HL-60 (cell line): ENCODE measurements around the gene TNIK.

Experiments
- DNase-seq, 2 experiments: peaks; one replicate each; pipeline ENCODE4 v3.0.0-alpha.2; 2010 to 2020; ENCODE audit warnings: low read depth in 1 of 2, low spot score in 1 of 2
- H3K27ac ChIP-seq: fragments of 250-450 bp; sonication (Bioruptor Pico); replicated peaks from 2 replicates; pipeline ENCODE4 v1.5.1; 2020; ENCODE audit warnings: mild to moderate bottlenecking, moderate library complexity
- H3K27me3 ChIP-seq: fragments of 250-450 bp; sonication (Bioruptor Pico); 2 replicates; pipeline ENCODE4 v1.5.1; 2021; ENCODE audit warnings: mild to moderate bottlenecking, moderate library complexity; ENCODE audit not compliant: insufficient read depth, poor library complexity, severe bottlenecking
- H3K4me3 ChIP-seq: replicated peaks from 2 replicates; pipeline ENCODE4 v1.5.1; 2011; ENCODE audit warnings: mild to moderate bottlenecking, control low read depth, low read length; ENCODE audit not compliant: insufficient read depth
- CTCF ChIP-seq: IDR thresholded peaks from one replicate; pipeline ENCODE4 v1.5.1; 2011; ENCODE audit warnings: low read length, control low read depth, inconsistent platforms; ENCODE audit not compliant: insufficient read depth
- GABPA ChIP-seq: IDR thresholded peaks from 2 replicates; pipeline ENCODE4 v1.6.1; 2012; ENCODE audit warnings: low read depth
- POLR2AphosphoS5 ChIP-seq: IDR thresholded peaks from 2 replicates; pipeline ENCODE4 v1.6.1; 2012; ENCODE audit warnings: low read depth
- SPI1 ChIP-seq: IDR thresholded peaks from 2 replicates; pipeline ENCODE4 v1.6.1; 2012; ENCODE audit warnings: low read depth, mild to moderate bottlenecking, borderline replicate concordance
- TF ChIP-seq, protein P1 (sequence below): IDR thresholded peaks from 2 replicates; pipeline ENCODE4 v1.6.1; 2012; ENCODE audit warnings: low read depth; ENCODE audit not compliant: insufficient replicate concordance

The TNIK gene

GRCh38 chr3:171419457-171419856 lies 40.7 kb downstream of the TNIK start:
- no peak overlapping the region for H3K4me3 ChIP-seq

GRCh38 chr3:171417813-171418212 lies 42.4 kb downstream of the TNIK start:
- H3K27me3 ChIP-seq, result peaks cover 1% of the 10 kb centered on the region
- DNase-seq, result no peak
- TF ChIP-seq, protein P1, sequence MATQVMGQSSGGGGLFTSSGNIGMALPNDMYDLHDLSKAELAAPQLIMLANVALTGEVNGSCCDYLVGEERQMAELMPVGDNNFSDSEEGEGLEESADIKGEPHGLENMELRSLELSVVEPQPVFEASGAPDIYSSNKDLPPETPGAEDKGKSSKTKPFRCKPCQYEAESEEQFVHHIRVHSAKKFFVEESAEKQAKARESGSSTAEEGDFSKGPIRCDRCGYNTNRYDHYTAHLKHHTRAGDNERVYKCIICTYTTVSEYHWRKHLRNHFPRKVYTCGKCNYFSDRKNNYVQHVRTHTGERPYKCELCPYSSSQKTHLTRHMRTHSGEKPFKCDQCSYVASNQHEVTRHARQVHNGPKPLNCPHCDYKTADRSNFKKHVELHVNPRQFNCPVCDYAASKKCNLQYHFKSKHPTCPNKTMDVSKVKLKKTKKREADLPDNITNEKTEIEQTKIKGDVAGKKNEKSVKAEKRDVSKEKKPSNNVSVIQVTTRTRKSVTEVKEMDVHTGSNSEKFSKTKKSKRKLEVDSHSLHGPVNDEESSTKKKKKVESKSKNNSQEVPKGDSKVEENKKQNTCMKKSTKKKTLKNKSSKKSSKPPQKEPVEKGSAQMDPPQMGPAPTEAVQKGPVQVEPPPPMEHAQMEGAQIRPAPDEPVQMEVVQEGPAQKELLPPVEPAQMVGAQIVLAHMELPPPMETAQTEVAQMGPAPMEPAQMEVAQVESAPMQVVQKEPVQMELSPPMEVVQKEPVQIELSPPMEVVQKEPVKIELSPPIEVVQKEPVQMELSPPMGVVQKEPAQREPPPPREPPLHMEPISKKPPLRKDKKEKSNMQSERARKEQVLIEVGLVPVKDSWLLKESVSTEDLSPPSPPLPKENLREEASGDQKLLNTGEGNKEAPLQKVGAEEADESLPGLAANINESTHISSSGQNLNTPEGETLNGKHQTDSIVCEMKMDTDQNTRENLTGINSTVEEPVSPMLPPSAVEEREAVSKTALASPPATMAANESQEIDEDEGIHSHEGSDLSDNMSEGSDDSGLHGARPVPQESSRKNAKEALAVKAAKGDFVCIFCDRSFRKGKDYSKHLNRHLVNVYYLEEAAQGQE, result no peak
- TF ChIP-seq CTCF (no peak), GABPA (no peak), SPI1 (no peak), POLR2AphosphoS5 (no peak)
- H3K27ac ChIP-seq, result no peak overlapping the region
- H3K4me3 ChIP-seq, result no peak overlapping the region

More at GRCh38 chr3:171419457-171419856, 40.7 kb downstream of the TNIK start:
- DNase-seq, result no peak
- TF ChIP-seq SPI1 (no peak), GABPA (no peak), CTCF (no peak), POLR2AphosphoS5 (no peak)
- TF ChIP-seq, protein P1, result no peak
- Histone ChIP-seq H3K27me3 (peaks cover 2% of the 10 kb centered on the region), H3K27ac (no peak overlapping the region)

GRCh38 chr3:171417137-171417536 lies 43.1 kb downstream of the TNIK start:
- no peaks in the 10 kb centered on the region for H3K27me3 ChIP-seq
- H3K27ac ChIP-seq, result no peak overlapping the region
- no peak overlapping the region for H3K4me3 ChIP-seq
- TF ChIP-seq CTCF, result no peak
- no peak for DNase-seq

DNA sequence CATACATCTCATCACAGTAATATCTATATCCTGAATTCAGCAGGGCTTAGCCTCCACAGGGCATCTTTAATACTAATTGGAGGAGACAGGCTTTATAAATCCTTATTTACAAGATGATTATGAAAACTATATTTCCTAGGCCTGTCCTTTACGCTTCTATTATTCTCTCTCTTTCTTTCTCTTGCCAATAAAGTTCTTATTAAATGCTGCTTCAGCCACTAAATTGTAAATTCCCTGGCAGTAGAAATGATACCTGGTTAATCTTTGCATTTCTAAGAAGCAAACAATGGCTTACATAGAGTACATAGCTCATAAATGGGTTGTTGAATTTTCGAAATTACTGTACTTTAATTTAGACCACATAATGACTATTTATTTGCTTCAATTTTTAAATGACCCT lies 43.5 kb downstream of the TNIK start:
- Histone ChIP-seq H3K27ac (no peak overlapping the region), H3K27me3 (no peaks in the 10 kb centered on the region), H3K4me3 (no peak overlapping the region)
- TF ChIP-seq, protein P1, result no peak
- TF ChIP-seq SPI1 (no peak), GABPA (no peak), POLR2AphosphoS5 (no peak), CTCF (no peak)
- no peak for DNase-seq
